GM12878 (cell line): ENCODE results near the gene LNPK. TPM values are rescaled to one million over a fixed set of nuclear protein-coding genes. Genes with fewer than 3 reads are reported as not detected.

ENCODE experiments used
- ATAC-seq: fragments of 200-7000 bp; cut with Tn5 transposase; 3 replicates; pipeline ENCODE4 v1.9.1; 2020; ENCODE audit warnings: mild to moderate bottlenecking, moderate library complexity
- BruUV-seq: library from RNA; stranded (reverse); fragments of 400-500 nt; replicated peaks from 2 replicates; lab custom pipeline; 2021; lab: Mats Ljungman, UMichigan
- CTCF ChIA-PET: fragments of 300-600 bp; sonication (Branson Sonifier 250); formaldehyde crosslinking; extraction: SDS; loops from one replicate; lab custom pipeline; 2021; ENCODE audit warnings: inconsistent platforms; lab: Yijun Ruan, JAX
- POLR2A ChIA-PET: fragments of 350-600 bp; formaldehyde crosslinking; extraction: SDS; loops from one replicate; lab custom pipeline; 2021; ENCODE audit warnings: inconsistent platforms; lab: Charles Lee
- RAD21 ChIA-PET: fragments of 300-600 bp; sonication (Branson Sonifier 250); formaldehyde crosslinking; loops from one replicate; lab custom pipeline; 2023; ENCODE audit warnings: antibody characterized with exemption; ENCODE audit not compliant: unreplicated experiment; lab: Charles Lee
- SMC1A ChIA-PET: fragments of 300-600 bp; sonication (Branson Sonifier 250); formaldehyde crosslinking; loops from one replicate; lab custom pipeline; 2023; ENCODE audit not compliant: unreplicated experiment, uncharacterized antibody; lab: Charles Lee
- DNase-seq: peaks from one replicate; pipeline ENCODE4 v3.0.0-alpha.2; 2011; ENCODE audit warnings: low read depth, low spot score
- FAIRE-seq: peaks from 3 replicates; lab custom pipeline; 2011; peaks lifted over from hg19 to GRCh38; lab: Jason Lieb, UNC
- H2AFZ ChIP-seq: 2 replicates; pipeline ENCODE4 v1.6.0; 2011; ENCODE audit warnings: low read depth, low read length, control low read depth; ENCODE audit not compliant: control insufficient read depth
- H3K27ac ChIP-seq: 2 replicates; pipeline ENCODE4 v1.5.1; 2011; ENCODE audit warnings: control low read depth; ENCODE audit not compliant: control insufficient read depth, insufficient read depth
- H3K27me3 ChIP-seq, 2 experiments: replicated peaks in 1 of 2; 2 replicates each; pipeline versions ENCODE4 v1.6.0 to v1.6.1; 2011; ENCODE audit warnings: low read length in 1 of 2; ENCODE audit not compliant: control insufficient read depth in 2 of 2, insufficient read depth in 2 of 2
- H3K36me3 ChIP-seq, 2 experiments: 2 replicates each; pipeline ENCODE4 v1.5.1; 2011; ENCODE audit warnings: low read length in 1 of 2; ENCODE audit not compliant: control insufficient read depth in 2 of 2, insufficient read depth in 2 of 2
- H3K4me1 ChIP-seq: 2 replicates; pipeline ENCODE4 v1.6.1; 2011; ENCODE audit warnings: mild to moderate bottlenecking, low read length, moderate library complexity, mixed read lengths; ENCODE audit not compliant: control insufficient read depth, insufficient read depth
- H3K4me2 ChIP-seq: 2 replicates; pipeline ENCODE4 v1.6.0; 2011; ENCODE audit warnings: control low read depth; ENCODE audit not compliant: control insufficient read depth, insufficient read depth
- H3K4me3 ChIP-seq: fragments of 200-600 bp; sonication (generic); 2 replicates; pipeline ENCODE4 v1.5.1; 2016
- H3K79me2 ChIP-seq: 2 replicates; pipeline ENCODE4 v1.6.0; 2011; ENCODE audit warnings: low read length; ENCODE audit not compliant: control insufficient read depth, insufficient read depth
- H3K9ac ChIP-seq: 2 replicates; pipeline ENCODE4 v1.8.0; 2011; ENCODE audit warnings: low read length, control low read depth, mixed read lengths; ENCODE audit not compliant: control insufficient read depth, insufficient read depth
- H3K9me3 ChIP-seq: replicated peaks from 3 replicates; pipeline ENCODE4 v1.5.1; 2011; ENCODE audit warnings: mild to moderate bottlenecking, low read length; ENCODE audit not compliant: control insufficient read depth, insufficient read depth
- H4K20me1 ChIP-seq: 2 replicates; pipeline ENCODE4 v1.6.0; 2011; ENCODE audit not compliant: control insufficient read depth, insufficient read depth
- CBFB ChIP-seq: IDR thresholded peaks from 2 replicates; pipeline ENCODE4 v1.6.1; 2016; ENCODE audit warnings: antibody characterized with exemption, low read depth
- DPF2 ChIP-seq: fragments of 450-650 bp; IDR thresholded peaks from 2 replicates; pipeline ENCODE4 v1.6.1; 2017; ENCODE audit warnings: mild to moderate bottlenecking
- ETV6 ChIP-seq, 2 experiments: fragments of 450-650 bp in 1 of 2; IDR thresholded peaks in 1 of 2; conservative IDR thresholded peaks in 1 of 2; 2 replicates each; pipeline ENCODE4 v1.6.1; 2014; ENCODE audit warnings: antibody characterized with exemption in 1 of 2, borderline replicate concordance in 1 of 2, low read depth in 1 of 2, mild to moderate bottlenecking in 1 of 2, moderate library complexity in 1 of 2
- NR2F1 ChIP-seq: fragments of 450-650 bp; conservative IDR thresholded peaks from 2 replicates; pipeline ENCODE4 v1.6.1; 2017; ENCODE audit warnings: mild to moderate bottlenecking
- PML ChIP-seq: IDR thresholded peaks from 2 replicates; pipeline ENCODE4 v1.6.1; 2012; ENCODE audit warnings: low read length, inconsistent platforms
- SP1 ChIP-seq: IDR thresholded peaks from one replicate; pipeline ENCODE4 v1.6.1; 2011; ENCODE audit warnings: low read depth, low read length
- SPI1 ChIP-seq: IDR thresholded peaks from 2 replicates; pipeline ENCODE4 v1.6.1; 2011; ENCODE audit warnings: low read depth, mild to moderate bottlenecking, low read length, moderate library complexity, borderline replicate concordance; ENCODE audit not compliant: insufficient read depth
- YBX1 ChIP-seq: fragments of 450-650 bp; IDR thresholded peaks from 2 replicates; pipeline ENCODE4 v1.6.1; 2016; ENCODE audit warnings: antibody characterized with exemption
- WGBS: methylation state at CpG from one replicate; pipeline ENCODE4 v1.1.6; 2016; ENCODE audit warnings: low lambda C conversion rate; ENCODE audit not compliant: insufficient replicate concordance, insufficient coverage; ENCODE audit errors: missing lambda C conversion rate; 5-methylcytosine and 5-hydroxymethylcytosine counted together
- in situ Hi-C: fragments of 300-500 bp; cut with MboI; formaldehyde crosslinking; loops from 9 replicates; pipeline ENCODE4 v1.14.3; 2018; ENCODE audit warnings: mixed read lengths
- intact Hi-C: fragments of 100-400 bp; cut with micrococcal nuclease; formaldehyde crosslinking; loops from one replicate; pipeline ENCODE4 v1.14.2; 2022; ENCODE audit not compliant: unreplicated experiment
- polyA plus RNA-seq, 11 experiments: library from polyadenylated mRNA; depleted of rRNA in 4 of 11; unstranded in 6 of 11; stranded (reverse) in 5 of 11; fragments of >200 nt; fragmentation: Nextera tagmentation in 4 of 11; fragmentation: Illumina TruSeq in 1 of 11; extraction: Ambion mirVana in 4 of 11; extraction: Trizol in 1 of 11; gene quantifications; 1 replicate in 1 of 11; 2 replicates in 10 of 11; pipeline versions ENCODE4 v1.2.1 to v1.2.3, GENCODE V29; 2011 to 2016; ENCODE audit warnings: inconsistent platforms in 2 of 11, missing spikeins in 2 of 11, low read depth in 1 of 11
- total RNA-seq, 4 experiments: library from RNA; depleted of rRNA in 3 of 4; stranded (reverse); fragments of >200 nt in 3 of 4; fragmentation: Illumina TruSeq in 1 of 4; extraction: Trizol in 1 of 4; gene quantifications; 2 replicates each; pipeline versions ENCODE4 v1.2.1 to v1.2.3, GENCODE V29; 2013 to 2021
- TF ChIP-seq, protein P1 (sequence below): IDR thresholded peaks from 2 replicates; pipeline ENCODE4 v1.6.1; 2011; ENCODE audit warnings: borderline replicate concordance, low read depth, mild to moderate bottlenecking, moderate library complexity, mixed read lengths, low read length; ENCODE audit not compliant: insufficient read depth; ENCODE audit errors: extremely low read length
- TF ChIP-seq, protein P2 (sequence below): IDR thresholded peaks from 2 replicates; pipeline ENCODE4 v1.6.1; 2012; ENCODE audit warnings: low read depth, low read length, improper control_type of control experiment

Gene LNPK
- total and polyA plus RNA-seq, 10 of the 15 experiments (the other 5 are each of a cell fraction or from before 2014, with no cell fraction given), result 3.2 to 30.0 (median 15.6) TPM

DNA sequence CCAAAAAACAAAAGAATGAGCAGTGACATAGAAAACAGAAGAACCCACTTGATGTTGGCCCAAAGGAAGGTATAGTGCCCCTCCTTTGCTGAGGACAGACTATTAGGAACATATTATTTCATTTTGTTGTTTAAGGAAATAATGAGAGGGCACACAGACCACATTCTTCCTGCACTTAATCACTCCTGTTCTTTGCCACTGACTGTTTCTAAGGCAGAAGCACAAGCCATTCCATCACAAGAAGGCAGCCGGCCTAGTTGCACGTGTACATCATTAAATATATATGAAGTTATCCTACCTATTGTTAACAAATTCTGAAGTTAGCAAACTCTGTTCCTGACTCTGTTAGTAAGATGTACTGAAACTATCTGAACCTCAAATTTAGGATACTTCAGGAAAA is 110.0 kb downstream of the LNPK start:
- Histone ChIP-seq H3K4me3 (no peak overlapping the region), H3K36me3 (no peaks in the 10 kb centered on the region), H2AFZ (no peak overlapping the region), H4K20me1 (no peaks in the 10 kb centered on the region), H3K27me3 (no peaks in the 10 kb centered on the region), H3K27ac (no peak overlapping the region), H3K4me2 (no peak overlapping the region), H3K79me2 (no peaks in the 10 kb centered on the region), H3K9me3 (no peaks in the 10 kb centered on the region), H3K9ac (no peak overlapping the region), H3K4me1 (no peaks in the 10 kb centered on the region)
- POLR2A ChIA-PET, result no interaction called here
- RAD21 ChIA-PET, result no interaction called here
- DNase-seq, result no peak
- intact Hi-C loops, result no loop called here
- BruUV-seq, result no TSS peak
- FAIRE-seq, result no peak
- CTCF ChIA-PET, result no interaction called here
- TF ChIP-seq NR2F1 (no peak), YBX1 (no peak), PML (no peak), SPI1 (no peak), DPF2 (no peak), ETV6 (conservative IDR thresholded peaks at IDR 0.05 in 1 of 2, IDR thresholded peaks at IDR 0.05 in 1 of 2; ENCODE audit: borderline replicate concordance in 1 of 2, low read depth in 1 of 2) (no peak), CBFB (no peak), SP1 (no peak)
- TF ChIP-seq, protein P1, sequence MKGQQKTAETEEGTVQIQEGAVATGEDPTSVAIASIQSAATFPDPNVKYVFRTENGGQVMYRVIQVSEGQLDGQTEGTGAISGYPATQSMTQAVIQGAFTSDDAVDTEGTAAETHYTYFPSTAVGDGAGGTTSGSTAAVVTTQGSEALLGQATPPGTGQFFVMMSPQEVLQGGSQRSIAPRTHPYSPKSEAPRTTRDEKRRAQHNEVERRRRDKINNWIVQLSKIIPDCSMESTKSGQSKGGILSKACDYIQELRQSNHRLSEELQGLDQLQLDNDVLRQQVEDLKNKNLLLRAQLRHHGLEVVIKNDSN, result no peak
- TF ChIP-seq, protein P2, sequence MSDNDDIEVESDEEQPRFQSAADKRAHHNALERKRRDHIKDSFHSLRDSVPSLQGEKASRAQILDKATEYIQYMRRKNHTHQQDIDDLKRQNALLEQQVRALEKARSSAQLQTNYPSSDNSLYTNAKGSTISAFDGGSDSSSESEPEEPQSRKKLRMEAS, result no peak
- WGBS, result 44% methylated on average over 2 of the region's 2 CpGs
- SMC1A ChIA-PET, result no interaction called here
- in situ Hi-C loops, result no loop called here
- no peak for ATAC-seq
